Gastrocnemius medialis (tissue), 4 donors: ENCODE results near the gene GKN2. TPM values are rescaled to one million over a fixed set of nuclear protein-coding genes. Genes with fewer than 3 reads are reported as not detected.

Source experiments
- ATAC-seq, 2 donors: fragments of 150-250 bp; one replicate each; pipeline ENCODE4 v1.9.1; 2016
- DNase-seq, 2 donors: peaks; one replicate each; pipeline ENCODE4 v3.0.0-alpha.2; 2019
- H3K27ac ChIP-seq, 4 donors: fragments of 200-600 bp; sonication (generic); 1 replicate in 1 of 4; 2 replicates in 3 of 4; pipeline ENCODE4 v1.5.1; 2016 to 2018; ENCODE audit warnings: mild to moderate bottlenecking in 2 of 4, moderate library complexity in 1 of 4
- H3K27me3 ChIP-seq, 3 donors: fragments of 200-600 bp; sonication (generic) in 2 of 3; 1 replicate in 1 of 3; 2 replicates in 2 of 3; pipeline versions ENCODE4 v1.5.1 to v1.6.0; 2016 to 2019; ENCODE audit warnings: mild to moderate bottlenecking in 1 of 3, moderate library complexity in 1 of 3
- H3K36me3 ChIP-seq, 2 donors: fragments of 200-600 bp; sonication (generic) in 1 of 2; one replicate each; pipeline ENCODE4 v1.5.1; 2017 to 2018
- H3K4me1 ChIP-seq, 2 donors: fragments of 200-600 bp; sonication (generic) in 1 of 2; one replicate each; pipeline ENCODE4 v1.5.1; 2016 to 2017; ENCODE audit warnings: mild to moderate bottlenecking in 2 of 2
- H3K4me3 ChIP-seq, 4 donors: fragments of 200-600 bp; sonication (generic) in 3 of 4; 1 replicate in 1 of 4; 2 replicates in 3 of 4; pipeline ENCODE4 v1.5.1; 2016 to 2019; ENCODE audit warnings: mild to moderate bottlenecking in 2 of 4
- H3K9me3 ChIP-seq, 3 donors: fragments of 200-600 bp; sonication (generic) in 2 of 3; 1 replicate in 1 of 3; 2 replicates in 2 of 3; pipeline ENCODE4 v1.5.1; 2016 to 2019
- CTCF ChIP-seq, 5 experiments: fragments of 450-650 bp in 3 of 5; fragments of 200-600 bp in 2 of 5; sonication (generic) in 2 of 5; IDR thresholded peaks in 4 of 5; conservative IDR thresholded peaks in 1 of 5; 1 replicate in 4 of 5; 2 replicates in 1 of 5; pipeline ENCODE4 v1.5.1; 2016 to 2019; ENCODE audit warnings: antibody characterized with exemption in 5 of 5, mild to moderate bottlenecking in 3 of 5, moderate library complexity in 3 of 5
- POLR2A ChIP-seq, 2 donors: fragments of 450-650 bp; IDR thresholded peaks; one replicate each; pipeline ENCODE4 v1.6.1; 2017; ENCODE audit warnings: antibody characterized with exemption in 2 of 2, mild to moderate bottlenecking in 2 of 2, moderate library complexity in 2 of 2
- in situ Hi-C, 4 donors: fragments of 200-750 bp; cut with MboI; loops; one replicate each; pipeline versions ENCODE4 v1.15.0 to v1.8.0; 2017; ENCODE audit warnings: low sequenced_read_pairs in 4 of 4
- intact Hi-C: fragments of 100-400 bp; cut with DNase I; formaldehyde crosslinking; loops from one replicate; pipeline ENCODE4 v1.15.1; 2023; ENCODE audit warnings: low total_unique reads
- total RNA-seq, 4 donors: library from RNA; depleted of rRNA; stranded (reverse); fragments of >200 nt; gene quantifications; one replicate each; pipeline versions ENCODE4 v1.1.0 to v1.2.3, GENCODE V29; 2016

The GKN2 gene
- total RNA-seq, 4 donors from 2014 or later: not detected

GRCh38 chr2:68937346-68938055, 15.2 kb downstream of the GKN2 start:
- intact Hi-C loops: no loop called here
- ATAC-seq (no peak), DNase-seq (no peak)
- H3K27ac ChIP-seq: no peak overlapping the region
- no peaks in the 10 kb centered on the region for H3K4me1 ChIP-seq
- H3K27me3 ChIP-seq: peaks cover 0 to 2% (median 0%) of the 10 kb centered on the region in 3 donors
- no peak for TF ChIP-seq POLR2A (IDR thresholded peaks at IDR 0.05)
- no peak for TF ChIP-seq CTCF (IDR thresholded peaks at IDR 0.05 in 4 of 5, conservative IDR thresholded peaks at IDR 0.05 in 1 of 5)
- H3K4me3 ChIP-seq: no peak overlapping the region
- no peaks in the 10 kb centered on the region for H3K36me3 ChIP-seq
- in situ Hi-C loops: no loop called here
- H3K9me3 ChIP-seq: no peaks in the 10 kb centered on the region

DNA sequence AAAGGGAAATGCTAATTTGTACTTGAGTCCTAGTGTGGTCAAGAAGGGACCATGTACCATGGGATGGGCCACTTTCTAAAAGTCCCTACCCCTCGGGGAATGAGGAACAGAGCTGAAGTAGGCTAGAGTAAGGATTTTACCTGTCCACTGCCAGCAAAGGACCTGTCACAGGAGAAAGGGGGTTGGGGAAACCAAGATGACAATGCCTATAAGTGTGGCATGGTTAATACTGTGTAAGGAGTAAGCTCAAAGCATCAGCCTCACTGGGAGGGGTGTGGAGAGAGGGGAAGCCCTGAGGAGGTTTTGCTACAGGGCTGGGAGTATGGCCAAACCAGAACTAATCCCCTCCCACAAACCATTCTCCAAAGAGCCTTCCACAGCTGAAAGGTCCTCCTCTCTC, 15.8 kb downstream of the GKN2 start:
- intact Hi-C loops: no loop called here
- no peak for DNase-seq
- Histone ChIP-seq H3K4me1 (no peaks in the 10 kb centered on the region), H3K36me3 (no peaks in the 10 kb centered on the region), H3K4me3 (no peak overlapping the region), H3K27me3 (peaks cover 0 to 2% (median 0%) of the 10 kb centered on the region in 3 donors), H3K9me3 (no peaks in the 10 kb centered on the region), H3K27ac (no peak overlapping the region)
- in situ Hi-C loops: no loop called here
- TF ChIP-seq POLR2A (IDR thresholded peaks at IDR 0.05) (no peak), CTCF (IDR thresholded peaks at IDR 0.05 in 4 of 5, conservative IDR thresholded peaks at IDR 0.05 in 1 of 5) (no peak)
- no peak for ATAC-seq

DNA sequence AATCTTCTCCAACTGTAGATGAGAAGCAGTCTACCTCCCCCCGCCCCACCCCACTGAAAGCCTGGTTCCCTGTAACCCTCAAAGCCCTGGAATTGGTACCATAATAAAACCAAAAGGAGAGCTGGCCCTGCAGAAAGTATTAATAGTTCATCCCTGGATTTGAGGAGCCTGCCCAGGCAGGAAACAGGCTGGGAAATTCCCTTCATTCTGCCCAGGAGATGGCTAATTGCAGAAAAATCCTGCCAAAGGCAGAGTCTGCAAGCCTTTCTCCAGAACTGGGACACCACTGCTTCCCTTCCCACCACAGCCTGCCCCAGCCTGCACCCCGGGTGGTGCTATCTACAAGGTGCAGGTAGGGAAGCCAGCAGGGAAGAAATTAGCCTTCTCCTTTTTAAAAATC, 16.3 kb downstream of the GKN2 start:
- ATAC-seq: no peak
- TF ChIP-seq POLR2A (IDR thresholded peaks at IDR 0.05) (no peak), CTCF (IDR thresholded peaks at IDR 0.05 in 4 of 5, conservative IDR thresholded peaks at IDR 0.05 in 1 of 5) (no peak)
- intact Hi-C loops: no loop called here

DNA sequence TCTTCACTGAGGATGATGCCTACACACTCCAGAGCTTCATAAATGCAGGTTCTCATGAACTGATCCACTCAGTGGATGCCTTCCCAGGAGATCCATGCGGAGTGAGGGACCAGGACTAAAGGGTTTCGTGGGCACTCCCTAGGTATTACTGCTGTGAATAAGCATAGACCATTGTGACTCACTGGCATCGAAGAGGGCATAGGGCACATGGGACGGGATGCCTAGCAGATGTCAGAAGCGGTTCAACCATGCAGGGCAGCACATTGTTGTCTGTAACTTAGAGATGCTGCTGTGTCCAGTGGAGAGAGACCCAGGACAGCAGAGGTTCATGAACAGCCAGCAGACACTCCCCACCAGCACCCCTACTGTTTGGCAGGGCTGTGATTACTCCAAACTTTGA, 17.2 kb downstream of the GKN2 start:
- TF ChIP-seq POLR2A (IDR thresholded peaks at IDR 0.05): no peak
- no peak for TF ChIP-seq CTCF (IDR thresholded peaks at IDR 0.05 in 4 of 5, conservative IDR thresholded peaks at IDR 0.05 in 1 of 5)
- Histone ChIP-seq H3K4me1 (no peaks in the 10 kb centered on the region), H3K27me3 (peaks cover 0 to 2% (median 0%) of the 10 kb centered on the region in 3 donors), H3K36me3 (no peaks in the 10 kb centered on the region), H3K27ac (no peak overlapping the region), H3K4me3 (no peak overlapping the region), H3K9me3 (no peaks in the 10 kb centered on the region)
- no peak for ATAC-seq
- in situ Hi-C loops: no loop called here
- no peak for DNase-seq
- intact Hi-C loops: no loop called here

More for the DNA sequence above, 16.3 kb downstream of the GKN2 start:
- Histone ChIP-seq H3K27ac (no peak overlapping the region), H3K36me3 (no peaks in the 10 kb centered on the region), H3K9me3 (no peaks in the 10 kb centered on the region), H3K4me1 (no peaks in the 10 kb centered on the region), H3K4me3 (no peak overlapping the region), H3K27me3 (peaks cover 0 to 2% (median 0%) of the 10 kb centered on the region in 3 donors)
- DNase-seq: no peak
- in situ Hi-C loops: no loop called here

GRCh38 chr2:68934021-68934420, 18.7 kb downstream of the GKN2 start:
- Histone ChIP-seq H3K4me1 (no peaks in the 10 kb centered on the region), H3K27me3 (no peaks in the 10 kb centered on the region), H3K9me3 (no peaks in the 10 kb centered on the region), H3K36me3 (no peaks in the 10 kb centered on the region), H3K27ac (no peak overlapping the region), H3K4me3 (no peak overlapping the region)
- no peak for ATAC-seq
- TF ChIP-seq POLR2A (IDR thresholded peaks at IDR 0.05): no peak
- no peak for TF ChIP-seq CTCF (IDR thresholded peaks at IDR 0.05 in 4 of 5, conservative IDR thresholded peaks at IDR 0.05 in 1 of 5)
- in situ Hi-C loops: no loop called here
- no peak for DNase-seq
- intact Hi-C loops: no loop called here
